Testis (tissue), 3 donors: Measurements from ENCODE around the gene BASP1. TPM values are rescaled to one million over a fixed set of nuclear protein-coding genes. Genes with fewer than 3 reads are reported as not detected.

Experiments
- DNase-seq: peaks from one replicate; pipeline ENCODE4 v3.0.0-alpha.2; 2019
- H3K27ac ChIP-seq, 2 donors: fragments of 200-600 bp; sonication (generic); one replicate each; pipeline ENCODE4 v1.5.1; 2019
- H3K27me3 ChIP-seq: fragments of 200-600 bp; sonication (generic); one replicate; pipeline ENCODE4 v1.5.1; 2019
- H3K36me3 ChIP-seq: fragments of 200-600 bp; sonication (generic); one replicate; pipeline ENCODE4 v1.5.1; 2017; ENCODE audit warnings: low read depth; ENCODE audit errors: missing control alignments
- H3K4me1 ChIP-seq: fragments of 200-600 bp; sonication (generic); one replicate; pipeline ENCODE4 v1.5.1; 2019
- H3K4me3 ChIP-seq, 2 donors: fragments of 200-600 bp; sonication (generic); one replicate each; pipeline ENCODE4 v1.5.1; 2017 to 2019
- H3K9me3 ChIP-seq: fragments of 200-600 bp; sonication (generic); one replicate; pipeline ENCODE4 v1.5.1; 2017
- POLR2A ChIP-seq: fragments of 450-650 bp; IDR thresholded peaks from one replicate; pipeline ENCODE4 v1.6.1; 2017; ENCODE audit warnings: antibody characterized with exemption, mild to moderate bottlenecking, moderate library complexity
- WGBS, 2 donors: methylation state at CpG; one replicate each; pipeline ENCODE4 v1.1.5; 2018; 5-methylcytosine and 5-hydroxymethylcytosine counted together
- intact Hi-C: fragments of 100-400 bp; cut with DNase I; formaldehyde crosslinking; loops from one replicate; pipeline ENCODE4 v1.15.1; 2023; ENCODE audit warnings: low total_unique reads
- polyA plus RNA-seq: library from polyadenylated mRNA; stranded (reverse); fragments of 350-450 nt; fragmentation: Illumina TruSeq; extraction: RNeasy Lipid Tissue Mini Kit (QIAGEN cat#74804); gene quantifications from one replicate; pipeline ENCODE4 v1.2.3, GENCODE V29; 2014; ENCODE audit warnings: low read depth, low replicate concordance; ENCODE audit not compliant: insufficient read depth
- total RNA-seq, 2 donors: library from RNA; depleted of rRNA; stranded (reverse); fragments of >200 nt; gene quantifications; one replicate each; pipeline ENCODE4 v1.2.3, GENCODE V29; 2016
- TF ChIP-seq, protein P1 (sequence below), 3 experiments: fragments of 450-650 bp in 2 of 3; fragments of 200-600 bp in 1 of 3; sonication (generic) in 1 of 3; IDR thresholded peaks; one replicate each; pipeline ENCODE4 v1.5.1; 2016 to 2019; ENCODE audit warnings: antibody characterized with exemption in 3 of 3, mild to moderate bottlenecking in 2 of 3, moderate library complexity in 1 of 3

BASP1 gene
- total and polyA plus RNA-seq, 3 donors from 2014 or later = 2.1 to 5.6 (median 2.6) TPM

DNA sequence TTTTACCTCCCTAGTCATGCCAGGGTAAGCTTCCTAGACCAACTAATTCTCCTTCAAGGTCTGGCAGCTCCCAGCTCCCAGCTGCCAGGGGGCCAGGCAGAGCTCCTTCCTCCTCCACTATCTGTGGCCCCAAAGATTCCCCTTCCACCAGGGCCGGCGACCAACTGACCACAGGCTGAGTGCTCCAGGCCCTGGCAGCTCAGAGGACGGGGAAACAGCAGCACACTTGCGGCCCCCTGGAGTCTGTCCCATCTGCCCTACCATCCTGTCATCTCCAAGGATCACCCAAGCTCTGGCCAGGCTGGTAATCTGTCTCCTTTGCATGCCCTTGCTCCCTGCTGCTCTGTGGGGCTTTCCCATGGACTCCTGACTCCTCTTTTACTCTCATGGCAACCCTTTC is 31.2 kb upstream of the BASP1 start:
- no peaks in the 10 kb centered on the region for H3K4me1 ChIP-seq
- no peak for TF ChIP-seq POLR2A
- TF ChIP-seq, protein P1, sequence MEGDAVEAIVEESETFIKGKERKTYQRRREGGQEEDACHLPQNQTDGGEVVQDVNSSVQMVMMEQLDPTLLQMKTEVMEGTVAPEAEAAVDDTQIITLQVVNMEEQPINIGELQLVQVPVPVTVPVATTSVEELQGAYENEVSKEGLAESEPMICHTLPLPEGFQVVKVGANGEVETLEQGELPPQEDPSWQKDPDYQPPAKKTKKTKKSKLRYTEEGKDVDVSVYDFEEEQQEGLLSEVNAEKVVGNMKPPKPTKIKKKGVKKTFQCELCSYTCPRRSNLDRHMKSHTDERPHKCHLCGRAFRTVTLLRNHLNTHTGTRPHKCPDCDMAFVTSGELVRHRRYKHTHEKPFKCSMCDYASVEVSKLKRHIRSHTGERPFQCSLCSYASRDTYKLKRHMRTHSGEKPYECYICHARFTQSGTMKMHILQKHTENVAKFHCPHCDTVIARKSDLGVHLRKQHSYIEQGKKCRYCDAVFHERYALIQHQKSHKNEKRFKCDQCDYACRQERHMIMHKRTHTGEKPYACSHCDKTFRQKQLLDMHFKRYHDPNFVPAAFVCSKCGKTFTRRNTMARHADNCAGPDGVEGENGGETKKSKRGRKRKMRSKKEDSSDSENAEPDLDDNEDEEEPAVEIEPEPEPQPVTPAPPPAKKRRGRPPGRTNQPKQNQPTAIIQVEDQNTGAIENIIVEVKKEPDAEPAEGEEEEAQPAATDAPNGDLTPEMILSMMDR (IDR thresholded peaks at IDR 0.05) = no peak
- H3K27ac ChIP-seq = peak overlapping the region in 1 of 2 donors; percentile 20
- DNase-seq = no peak
- no peaks in the 10 kb centered on the region for H3K36me3 ChIP-seq
- 78 to 96% methylated on average over 3 to 4 of the region's 4 CpGs for WGBS, 2 donors
- H3K9me3 ChIP-seq = no peaks in the 10 kb centered on the region
- intact Hi-C loops = loop anchor here (10.0 kb wide), 2 partner anchors 251 to 391 kb away; partner anchors contain the start of gene MYO10
- no peaks in the 10 kb centered on the region for H3K27me3 ChIP-seq
- H3K4me3 ChIP-seq = no peak overlapping the region

DNA sequence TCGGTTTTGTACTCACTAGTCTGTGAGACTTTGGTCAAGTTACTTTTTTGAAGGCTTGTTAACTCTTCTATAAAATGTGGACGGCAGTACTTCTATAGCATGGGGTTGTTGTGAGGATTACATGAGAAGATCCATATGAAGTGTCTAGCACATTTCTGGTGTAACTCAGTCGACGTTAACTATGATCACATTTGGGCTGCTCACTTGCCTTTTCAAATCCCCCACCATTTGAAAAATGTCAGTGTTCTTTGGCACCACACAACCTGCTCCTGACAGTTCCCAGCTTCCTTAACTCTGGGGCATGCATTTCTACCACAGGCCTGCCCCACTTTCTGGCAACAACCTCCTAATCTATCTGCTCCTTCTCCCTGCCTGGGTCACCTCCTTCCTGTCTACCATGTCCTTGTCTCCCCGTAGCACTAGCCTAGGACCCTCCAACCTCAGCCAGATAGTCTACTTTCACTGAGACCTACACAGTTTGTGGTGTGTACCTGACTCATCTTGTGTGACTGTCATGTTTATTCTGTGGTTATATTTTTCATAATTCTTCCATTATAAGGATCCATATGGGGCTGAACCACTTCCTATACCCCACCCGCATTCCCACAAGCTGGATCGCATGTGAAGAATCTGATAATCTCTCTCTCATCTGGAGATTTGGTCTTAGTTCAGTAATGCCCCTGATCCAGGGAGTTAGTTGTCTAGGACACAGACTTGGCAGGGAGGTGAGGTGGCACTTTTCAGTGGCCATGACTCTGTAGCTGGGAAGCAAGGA is 30.2 kb upstream of the BASP1 start:
- Histone ChIP-seq H3K27ac (no peak overlapping the region), H3K36me3 (no peaks in the 10 kb centered on the region), H3K4me1 (peaks cover 4% of the 10 kb centered on the region), H3K9me3 (no peaks in the 10 kb centered on the region), H3K4me3 (no peak overlapping the region), H3K27me3 (no peaks in the 10 kb centered on the region)
- intact Hi-C loops = loop anchor here (10.0 kb wide), 2 partner anchors 252 to 392 kb away; partner anchors contain the start of gene MYO10
- WGBS, 2 donors = 90 to 92% methylated on average over 7 of the region's 7 CpGs
- TF ChIP-seq, protein P1 (IDR thresholded peaks at IDR 0.05) = no peak
- no peak for TF ChIP-seq POLR2A
- DNase-seq = no peak

DNA sequence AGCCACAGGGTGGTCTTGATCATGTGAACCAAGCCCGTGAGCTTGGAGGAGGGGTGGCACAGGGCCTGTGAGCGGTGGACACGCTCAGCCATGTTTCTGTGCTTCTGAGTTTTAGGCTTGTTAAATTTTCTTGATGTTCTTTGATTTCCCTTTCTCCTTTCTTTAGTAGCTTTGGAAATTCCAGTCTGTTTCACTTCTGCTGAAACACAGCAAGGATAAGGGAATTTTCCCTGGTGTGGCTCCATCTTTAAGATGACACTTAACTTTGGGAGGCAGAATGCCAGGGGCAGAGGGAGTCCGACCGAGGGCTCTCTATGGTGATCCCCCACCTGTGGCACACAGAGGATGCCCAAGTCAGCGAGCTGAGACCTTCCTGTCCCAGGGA is 29.7 kb upstream of the BASP1 start:
- Histone ChIP-seq H3K4me1 (peaks cover 8% of the 10 kb centered on the region), H3K36me3 (no peaks in the 10 kb centered on the region), H3K4me3 (no peak overlapping the region), H3K27ac (no peak overlapping the region), H3K27me3 (no peaks in the 10 kb centered on the region), H3K9me3 (no peaks in the 10 kb centered on the region)
- TF ChIP-seq, protein P1 (IDR thresholded peaks at IDR 0.05) = no peak
- TF ChIP-seq POLR2A = no peak
- 85 to 90% methylated on average over 6 of the region's 6 CpGs for WGBS, 2 donors
- intact Hi-C loops = loop anchor here (10.0 kb wide), 2 partner anchors 253 to 393 kb away; partner anchors contain the start of gene MYO10
- DNase-seq = no peak

DNA sequence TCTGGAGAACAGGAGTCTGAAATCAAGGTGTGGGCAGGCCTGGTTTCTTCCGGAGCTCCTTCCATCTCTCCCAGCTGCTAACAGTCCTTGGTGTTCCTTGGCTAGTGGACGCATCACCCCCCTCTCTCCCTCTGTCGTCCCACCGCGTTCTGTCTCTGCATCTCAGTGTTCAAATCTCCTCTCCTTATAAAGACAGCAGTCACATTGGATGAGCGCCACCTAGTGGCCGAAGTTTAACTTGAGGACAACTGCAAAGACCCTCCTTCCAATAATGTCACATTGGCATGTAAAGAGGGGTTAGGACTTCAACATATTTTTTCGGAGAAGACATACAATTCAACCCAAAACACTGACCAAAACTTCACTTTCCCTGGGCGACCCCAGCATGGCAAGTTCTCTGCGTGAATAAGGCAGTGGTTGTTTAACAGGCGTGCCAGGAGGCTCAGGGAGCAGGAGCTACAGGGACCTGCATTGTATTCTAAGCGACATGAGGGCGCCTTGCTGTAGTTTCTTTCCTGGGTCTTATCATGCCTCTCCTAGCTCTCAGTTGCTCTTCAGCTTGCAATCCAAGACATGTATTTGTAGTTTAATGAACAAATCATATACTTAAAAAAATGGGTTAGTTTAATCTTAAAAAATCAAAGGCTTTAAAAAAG is 27.9 kb upstream of the BASP1 start:
- DNase-seq = peak; percentile 96
- no peaks in the 10 kb centered on the region for H3K9me3 ChIP-seq
- H3K4me1 ChIP-seq = peaks cover 8% of the 10 kb centered on the region
- H3K36me3 ChIP-seq = no peaks in the 10 kb centered on the region
- H3K27ac ChIP-seq = no peak overlapping the region
- H3K27me3 ChIP-seq = no peaks in the 10 kb centered on the region
- H3K4me3 ChIP-seq = no peak overlapping the region
- intact Hi-C loops = loop anchor here (10.0 kb wide), 3 partner anchors 255 to 715 kb away; partner anchors contain the start of gene MYO10
- no peak for TF ChIP-seq POLR2A
- TF ChIP-seq, protein P1 (IDR thresholded peaks at IDR 0.05) = peak; percentile 83 to 97 (median 84)
- WGBS, 2 donors = 23 to 29% methylated on average over 13 of the region's 13 CpGs
